ENCODE results near the gene SLC9A9.
"Not testable (repeated sequence)": the region's sequence is repeated elsewhere in the genome, so short reads cannot be mapped to it uniquely, and the experiment has no call there.

Gene SLC9A9

DNA sequence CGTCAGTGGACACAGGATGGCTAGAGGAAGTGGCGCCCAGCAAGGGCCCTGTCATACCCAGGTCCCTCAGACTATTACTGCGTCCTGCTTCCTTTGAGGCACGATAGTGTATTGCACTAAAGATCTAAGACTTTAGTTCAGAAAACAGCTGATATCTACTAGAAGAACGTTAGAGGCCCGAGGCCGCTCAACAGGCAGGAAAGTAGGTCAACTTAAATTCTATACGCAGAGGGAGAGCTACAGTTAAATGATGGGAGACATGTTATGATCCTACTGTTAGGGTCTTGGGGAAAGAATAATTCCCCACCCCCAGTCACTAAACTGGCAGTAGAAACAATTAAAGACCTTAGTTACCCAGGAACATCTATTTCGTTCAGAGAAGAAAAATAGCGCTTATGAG, 410.9 kb downstream of the SLC9A9 start:
- no peak for DNase-seq

DNA sequence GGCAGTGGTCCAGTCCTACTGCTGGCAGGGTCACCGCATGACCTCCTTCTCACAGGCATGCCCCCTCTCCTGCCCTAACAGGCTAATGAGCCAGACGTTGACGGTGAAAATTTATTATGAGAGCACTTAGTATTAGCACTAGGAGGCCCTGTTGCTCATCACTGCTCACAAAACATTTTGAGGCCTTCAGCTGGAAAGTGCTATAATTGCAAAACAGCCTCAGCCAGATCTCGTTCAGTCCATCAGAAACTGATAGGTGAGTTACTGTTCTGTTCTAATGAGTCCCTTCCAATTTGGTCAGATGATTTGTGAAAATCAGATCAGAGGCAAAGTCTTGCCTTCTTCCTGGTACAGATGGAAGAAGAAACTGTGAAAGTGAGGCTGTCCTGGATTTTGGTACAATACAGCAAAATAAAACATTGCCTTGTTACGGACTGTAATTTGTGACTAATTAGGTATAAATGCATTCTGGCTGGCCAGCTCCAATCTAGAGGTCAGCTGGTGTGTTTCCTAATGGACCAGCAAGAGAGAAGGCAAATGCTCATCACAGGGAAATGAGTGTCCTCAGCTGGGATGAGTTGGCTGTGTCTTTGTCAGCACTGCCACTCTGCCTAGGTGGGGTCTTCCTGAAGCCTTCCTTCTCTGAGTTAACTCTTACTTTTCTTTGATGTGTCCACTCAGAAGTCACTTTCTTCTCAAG, 411.9 kb downstream of the SLC9A9 start:
- no peak for DNase-seq

DNA sequence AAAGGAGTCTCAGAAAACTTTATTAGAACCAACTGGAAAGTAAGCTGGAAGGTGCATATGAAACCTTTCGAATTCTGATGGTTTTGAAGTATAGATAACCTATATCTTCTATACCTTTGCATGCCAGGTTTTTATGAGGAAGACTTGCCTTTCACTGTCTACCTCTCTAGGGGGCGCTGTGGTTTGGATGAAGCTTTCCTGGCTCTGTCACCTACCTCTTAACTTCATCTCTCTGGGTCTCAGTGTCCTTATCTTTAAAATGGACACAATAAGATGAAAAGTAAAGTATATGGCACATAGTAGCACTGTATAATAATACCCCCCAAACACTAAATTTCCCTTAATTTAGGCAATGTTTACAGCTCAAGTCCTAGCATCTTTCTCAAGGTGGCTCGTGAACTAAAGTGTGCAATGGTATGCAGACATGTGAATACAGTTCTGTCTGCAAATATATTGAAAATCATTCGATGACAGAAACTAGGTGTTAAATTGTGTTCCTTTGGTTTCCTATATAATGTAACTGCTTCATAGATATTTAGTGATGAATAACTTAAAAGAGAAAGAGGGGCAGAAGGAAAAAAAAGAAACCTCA, 414.4 kb downstream of the SLC9A9 start:
- DNase-seq = no peak

DNA sequence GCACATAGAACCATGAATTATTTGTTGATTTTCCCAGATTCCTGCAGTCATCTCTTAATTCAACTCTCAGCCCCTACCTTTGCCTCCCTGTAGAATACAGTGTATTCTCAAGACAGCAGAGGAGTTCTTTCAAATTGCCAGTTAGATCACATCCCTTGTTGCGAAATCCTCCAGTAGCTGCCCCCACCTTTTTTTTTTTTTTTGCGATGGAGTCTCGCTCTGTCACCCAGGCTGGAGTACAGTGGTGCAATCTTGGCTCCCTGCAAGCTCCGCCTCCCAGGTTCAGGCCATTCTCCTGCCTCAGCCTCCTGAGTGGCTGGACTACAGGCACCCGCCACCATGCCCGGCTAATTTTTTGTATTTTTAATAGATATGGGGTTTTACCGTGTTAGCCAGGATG, 417.0 kb downstream of the SLC9A9 start:
- DNase-seq = not testable (repeated sequence)

DNA sequence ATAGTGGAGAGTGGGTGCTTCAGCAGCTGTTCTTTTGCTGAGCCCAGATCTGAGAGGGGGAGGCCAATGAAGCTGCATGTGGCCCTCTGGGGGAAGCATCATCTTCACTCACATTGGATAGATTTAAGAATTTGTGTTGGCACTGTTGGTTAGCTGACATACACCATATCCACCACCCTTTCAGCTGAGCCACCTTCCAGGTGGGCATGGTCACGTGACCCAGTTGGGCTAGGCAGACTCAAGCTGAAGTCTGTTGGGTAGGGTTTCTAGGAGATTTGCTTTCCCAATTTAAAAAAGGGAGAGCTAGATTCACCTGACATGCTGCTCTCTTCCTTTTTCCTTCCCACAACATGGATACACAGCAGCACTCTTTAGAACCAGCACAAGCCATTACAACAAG, 417.7 kb downstream of the SLC9A9 start:
- DNase-seq = no peak

DNA sequence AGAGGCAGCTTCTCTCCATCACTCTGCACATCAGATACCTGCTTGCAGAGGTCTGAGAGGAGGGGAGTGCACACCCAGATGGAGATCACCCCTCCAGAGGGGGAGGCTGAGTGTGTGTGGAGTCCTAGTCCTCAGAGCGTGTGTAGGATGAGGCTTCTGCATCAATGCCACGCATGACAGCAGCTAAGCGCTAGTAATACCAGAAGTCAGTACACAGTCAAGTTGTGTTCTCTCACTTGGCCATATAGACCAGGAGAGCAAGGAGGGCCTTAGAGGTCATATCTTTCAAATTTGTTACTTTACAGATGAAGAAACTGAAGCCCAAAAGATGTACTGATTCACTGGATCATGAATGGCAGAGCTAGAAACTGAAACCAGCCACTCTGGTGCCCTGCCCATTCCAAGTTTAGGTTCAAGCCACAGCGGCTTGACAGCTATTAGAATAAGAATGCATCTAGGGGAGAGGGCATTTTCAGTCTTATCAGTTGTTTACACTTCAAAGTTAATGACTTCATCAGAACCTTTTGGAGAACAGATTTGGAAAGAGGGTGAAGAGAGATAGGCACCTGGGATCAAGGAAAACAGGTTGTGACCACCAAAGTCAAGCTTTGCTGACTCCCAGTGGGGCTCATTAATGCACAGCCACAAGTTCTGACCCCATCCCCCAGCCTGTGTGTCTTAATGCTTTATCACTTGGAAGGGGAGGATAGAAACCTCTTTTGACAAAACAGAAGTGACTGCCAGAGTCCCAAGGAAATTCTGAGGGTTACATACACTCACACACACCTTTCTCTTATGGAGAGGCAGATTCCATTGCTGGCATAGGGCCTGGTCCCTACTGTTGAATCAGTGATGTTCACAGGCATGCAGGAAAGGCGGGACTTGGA, 418.4 kb downstream of the SLC9A9 start:
- DNase-seq = no peak

DNA sequence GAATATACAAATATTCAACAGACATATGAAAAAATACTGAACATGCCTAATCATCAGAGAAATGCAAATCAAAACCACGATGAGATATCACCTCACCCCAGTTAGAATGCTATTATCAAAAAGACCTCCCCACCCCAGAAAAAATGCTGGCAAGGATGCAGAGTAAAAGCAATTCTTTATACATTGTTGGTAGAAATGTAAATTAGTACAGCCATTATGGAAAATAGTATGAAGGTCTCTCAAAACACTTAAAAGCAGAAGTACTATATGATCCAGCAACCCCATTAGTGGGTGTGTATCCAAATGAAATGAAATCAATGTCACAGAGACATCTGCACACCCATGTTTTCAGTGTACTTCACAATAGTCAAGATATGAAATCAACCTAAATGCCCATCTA, 420.0 kb downstream of the SLC9A9 start:
- DNase-seq = no peak

DNA sequence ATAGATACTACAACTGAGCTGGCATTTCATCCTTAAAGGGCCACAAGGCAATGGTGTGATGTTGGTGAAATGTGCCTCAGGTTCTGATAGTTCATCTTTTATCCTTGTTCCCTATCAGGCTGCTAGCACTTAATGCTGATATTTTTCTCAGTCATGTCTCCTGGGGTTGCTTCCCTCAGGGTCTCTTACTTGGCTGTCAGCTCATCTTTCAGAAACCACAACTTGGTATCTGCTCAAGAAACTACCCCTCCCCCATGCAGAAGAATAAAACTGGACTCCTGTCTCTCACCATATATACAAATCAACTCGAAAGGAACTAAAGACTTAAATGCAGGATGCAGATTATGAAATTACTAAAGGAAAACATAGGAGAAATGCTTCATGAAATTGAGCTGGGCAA, 420.6 kb downstream of the SLC9A9 start:
- DNase-seq = no peak

DNA sequence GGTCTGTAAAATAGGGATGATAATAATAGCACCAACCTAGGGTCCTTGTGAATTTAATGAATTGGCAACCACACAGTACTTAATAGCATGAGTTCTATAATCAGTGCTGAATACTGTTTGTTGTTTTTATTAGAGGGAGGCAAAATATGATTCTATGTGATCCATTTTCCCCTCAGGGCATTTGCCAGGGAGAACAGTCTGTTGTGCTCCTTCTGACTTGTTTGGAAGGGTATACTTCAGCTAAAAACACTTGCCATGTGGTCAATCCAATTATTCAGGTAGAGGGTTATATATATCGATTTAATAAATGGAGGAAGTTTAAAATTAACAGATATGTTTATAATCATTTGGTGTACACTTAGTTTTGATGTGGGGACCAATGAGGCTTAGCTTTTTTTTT, 423.4 kb downstream of the SLC9A9 start:
- no peak for DNase-seq

DNA sequence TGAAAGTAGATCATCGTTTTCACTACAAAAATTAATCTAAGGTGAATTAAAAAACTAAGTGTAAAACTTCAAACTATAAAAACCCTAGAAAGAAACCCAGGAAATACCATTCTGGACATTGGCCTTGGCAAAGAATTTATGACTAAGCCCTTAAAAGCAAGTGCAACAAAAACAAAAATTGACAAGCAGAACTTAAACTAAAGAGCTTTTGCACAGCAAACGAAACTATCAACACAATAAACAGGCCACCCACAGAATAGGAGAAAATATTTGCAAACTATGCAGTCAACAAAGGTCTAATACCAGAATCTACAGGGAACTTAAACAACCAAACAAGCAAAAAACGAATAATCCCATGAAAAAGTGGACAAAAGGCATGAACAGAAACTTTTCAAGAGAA, 426.7 kb downstream of the SLC9A9 start:
- no peak for DNase-seq

DNA sequence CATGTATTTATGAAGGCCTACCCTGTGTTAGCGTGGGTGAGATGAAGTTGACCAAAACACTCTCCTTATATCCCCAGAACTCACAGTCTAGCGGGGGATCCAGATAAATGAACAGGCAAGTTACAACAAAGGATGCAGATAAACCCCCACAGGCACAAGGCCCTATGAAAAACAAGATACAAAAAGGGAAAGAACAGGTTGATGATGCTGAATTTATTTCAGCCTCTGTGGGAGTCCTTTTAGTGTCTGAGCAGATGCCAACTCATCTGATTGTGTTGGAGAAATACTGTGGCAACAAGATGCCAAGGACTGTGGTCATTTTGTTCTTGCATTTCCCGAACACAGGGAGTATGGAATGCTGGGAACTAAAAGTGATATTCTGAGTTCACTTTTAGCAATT, 428.7 kb downstream of the SLC9A9 start:
- DNase-seq = no peak

DNA sequence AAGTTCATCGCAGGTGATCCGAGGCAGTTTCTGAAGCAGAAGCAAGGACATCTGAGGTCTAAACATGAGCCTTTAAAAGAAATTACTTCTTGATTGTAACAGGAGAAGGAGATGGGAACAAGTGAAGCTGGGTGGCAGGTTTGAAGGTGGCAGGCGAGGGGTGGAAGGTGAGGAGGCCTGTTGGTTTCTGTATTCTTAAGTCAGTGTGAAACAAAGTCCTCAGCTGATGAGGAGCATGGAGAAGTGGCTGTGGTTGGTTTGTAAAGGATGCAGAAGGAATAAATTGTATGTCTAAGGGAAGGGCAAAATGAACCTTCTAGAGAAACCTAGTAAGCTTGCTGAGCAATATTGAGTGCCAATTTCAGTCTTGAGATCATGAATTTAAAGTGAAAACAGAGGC, 429.9 kb downstream of the SLC9A9 start:
- no peak for DNase-seq

DNA sequence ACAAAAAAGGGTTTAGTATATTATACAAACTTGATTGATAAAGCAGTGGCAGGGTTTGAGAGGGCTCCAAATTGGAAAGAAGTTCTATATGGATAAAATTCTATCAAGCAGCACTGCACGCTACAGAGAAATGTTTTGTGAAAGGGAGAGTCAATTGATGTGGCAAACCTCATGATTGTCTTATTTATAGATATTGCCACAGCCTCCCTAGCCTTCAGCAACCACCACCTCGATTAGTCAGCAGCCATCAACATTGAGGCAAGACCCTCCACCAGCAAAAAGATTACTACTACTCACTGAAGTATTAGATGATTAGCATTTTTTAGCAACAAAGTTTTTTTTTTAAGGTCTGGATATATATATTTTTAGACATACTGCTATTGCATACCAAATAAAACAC, 432.0 kb downstream of the SLC9A9 start:
- DNase-seq = no peak

DNA sequence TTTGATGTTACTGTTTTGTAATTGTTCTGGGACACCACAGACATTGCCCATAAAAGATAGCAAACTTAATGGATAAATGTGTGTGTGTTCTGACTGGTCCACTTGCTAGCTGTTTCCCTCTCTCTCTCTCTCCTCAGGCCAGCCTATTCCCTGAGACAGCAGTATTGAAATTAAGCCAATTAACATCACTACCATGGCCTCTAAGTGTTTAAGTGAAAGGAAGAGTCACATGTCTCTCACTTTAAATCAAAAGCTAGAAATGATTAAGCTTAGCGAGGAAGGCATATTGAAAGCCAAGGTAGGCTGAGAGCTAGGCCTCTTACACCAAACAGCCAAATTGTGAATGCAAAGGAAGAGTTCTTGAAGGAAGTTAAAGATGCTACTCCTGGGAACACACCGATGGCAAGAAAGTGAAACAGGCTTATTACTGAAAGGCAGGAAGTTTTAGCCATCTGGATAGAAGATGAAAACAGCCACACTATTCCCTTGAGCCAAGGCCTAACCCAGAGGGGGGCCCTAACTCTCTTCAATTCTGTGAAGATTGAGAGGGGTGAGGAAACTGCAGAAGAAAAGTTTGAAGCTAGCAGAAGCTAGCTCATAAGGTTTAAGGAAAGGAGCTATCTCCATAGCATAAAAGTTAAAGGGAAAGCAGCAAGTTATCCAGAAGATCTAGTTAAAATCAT, 433.6 kb downstream of the SLC9A9 start:
- no peak for DNase-seq

DNA sequence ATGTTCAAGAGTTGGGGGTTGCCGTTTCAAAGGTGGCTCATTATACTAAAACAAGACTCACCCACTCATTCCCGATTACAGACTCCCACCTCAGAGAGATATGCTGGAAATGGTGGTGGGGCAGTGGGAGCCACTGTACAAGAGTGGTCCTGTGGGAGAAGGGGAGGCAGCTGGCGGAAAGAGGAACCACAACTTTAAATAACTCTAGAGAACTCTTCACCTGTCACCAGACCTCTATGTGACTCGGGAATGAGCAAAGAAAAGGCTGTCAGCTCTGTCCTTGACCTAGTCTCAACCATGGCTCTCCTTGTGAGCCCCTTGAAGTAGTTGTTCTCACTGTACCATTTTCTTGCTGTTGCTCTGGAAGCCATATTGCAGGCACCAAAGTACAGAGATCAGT, 434.9 kb downstream of the SLC9A9 start:
- no peak for DNase-seq

DNA sequence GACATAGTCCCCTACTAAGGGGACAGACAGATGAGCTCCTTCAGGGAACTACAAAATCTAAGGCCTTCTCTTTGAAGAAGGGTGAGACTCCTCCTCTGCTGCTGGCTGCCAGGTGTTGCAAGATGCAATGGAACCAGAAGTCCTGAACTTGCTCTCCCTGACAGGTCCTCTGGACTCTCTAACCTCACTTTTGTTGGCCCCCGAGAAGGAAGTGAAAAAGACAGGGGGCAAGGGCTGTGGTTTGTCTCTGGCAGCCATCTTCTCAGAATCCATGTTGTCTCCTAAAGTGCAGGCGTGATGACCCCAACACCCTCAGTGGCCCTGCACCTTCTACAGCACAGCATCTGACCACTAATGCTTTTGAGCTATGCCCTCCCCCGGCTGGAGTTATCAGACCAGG, 436.2 kb downstream of the SLC9A9 start:
- no peak for DNase-seq

DNA sequence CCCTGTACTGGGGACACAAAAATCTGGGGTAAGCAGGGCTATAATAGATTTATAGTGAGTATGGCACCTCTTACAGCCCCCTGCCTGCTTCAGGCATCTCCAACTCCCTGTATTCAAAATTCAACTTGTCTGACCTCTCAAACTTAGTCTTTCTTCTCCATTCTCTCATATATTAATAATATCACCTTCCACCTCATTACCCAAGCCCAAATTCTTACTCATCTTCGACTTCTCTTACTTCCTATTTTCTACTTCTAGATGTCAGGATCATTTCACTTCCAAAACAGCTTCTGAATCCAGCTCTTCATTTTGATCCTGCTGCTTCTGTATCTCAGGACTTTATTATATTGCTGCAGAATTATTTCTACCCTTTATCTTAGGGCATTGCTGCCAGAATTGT, 438.0 kb downstream of the SLC9A9 start:
- no peak for DNase-seq

DNA sequence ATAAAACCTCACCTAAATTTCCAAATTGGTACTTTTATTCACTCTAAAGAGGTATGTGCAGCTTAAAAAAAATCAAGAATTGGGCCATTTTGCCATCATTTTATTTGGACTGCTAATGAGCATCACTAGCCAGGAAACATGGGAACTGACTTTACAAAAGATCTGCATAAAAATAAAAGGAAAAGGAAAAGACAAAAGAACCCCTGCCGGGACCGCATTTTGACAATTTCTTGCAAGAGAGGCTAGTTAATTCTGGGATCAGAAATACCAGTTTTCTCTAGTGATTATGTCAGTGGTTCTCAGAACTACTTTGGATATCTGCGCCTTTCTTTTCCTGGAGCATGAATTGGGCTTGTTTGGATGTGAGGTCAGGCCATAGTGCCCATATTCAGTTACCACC, 439.5 kb downstream of the SLC9A9 start:
- no peak for DNase-seq

DNA sequence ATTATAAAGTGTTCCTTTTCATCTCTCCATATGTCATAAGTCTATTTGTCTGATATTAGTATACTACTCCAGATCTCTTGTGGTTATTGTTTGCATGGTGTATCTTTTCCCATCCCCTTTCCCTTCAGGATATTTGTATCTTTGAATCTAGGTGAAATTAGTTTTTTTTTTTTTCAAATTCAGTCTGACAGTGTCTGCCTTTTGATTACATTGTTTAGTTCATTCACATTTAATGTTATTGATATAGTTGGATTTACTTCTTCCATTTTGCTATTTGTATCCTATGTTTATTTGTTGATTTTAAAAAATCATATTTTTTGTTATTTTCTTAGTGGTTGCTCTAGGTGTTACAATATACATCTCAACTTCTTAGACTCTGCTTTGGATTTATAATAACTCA, 445.7 kb downstream of the SLC9A9 start:
- DNase-seq = no peak

DNA sequence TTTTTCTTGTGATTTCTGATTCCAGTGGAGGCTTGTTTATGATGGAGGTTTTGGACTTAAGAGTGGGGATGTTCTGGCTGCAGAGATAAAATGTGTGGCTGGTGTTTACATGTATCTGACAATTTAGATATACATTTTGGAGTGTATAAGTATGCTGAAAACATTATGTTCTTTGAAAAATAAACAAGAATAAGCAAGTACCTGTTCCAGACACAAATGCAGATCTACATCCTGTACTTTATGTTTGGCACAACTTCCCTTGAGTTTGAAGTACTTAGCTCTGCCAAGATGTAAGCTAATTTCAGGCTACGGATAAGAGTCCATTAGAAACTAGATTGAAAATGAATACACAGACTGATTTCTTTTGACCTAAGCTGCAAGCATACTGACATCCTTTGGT, 451.5 kb downstream of the SLC9A9 start:
- DNase-seq = no peak

DNA sequence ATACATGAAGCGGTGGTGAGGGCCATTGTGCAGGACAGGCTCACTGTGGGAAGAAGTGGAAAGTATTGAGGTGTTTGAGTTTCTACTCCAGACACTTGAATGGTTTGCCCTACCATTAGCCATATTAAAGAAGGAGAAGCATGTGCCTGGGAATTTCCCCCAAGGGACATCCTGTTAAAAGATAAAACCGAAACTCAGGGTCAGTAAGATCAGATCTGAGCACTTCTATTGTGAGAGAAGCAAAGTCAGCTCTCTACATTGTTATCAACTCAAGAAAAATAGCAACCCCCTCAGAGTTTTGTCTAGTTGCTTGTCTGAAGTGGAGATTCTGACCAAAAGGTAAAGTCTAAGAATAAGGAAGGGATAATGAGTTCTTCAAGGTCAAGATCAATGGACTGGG, 458.9 kb downstream of the SLC9A9 start:
- DNase-seq = no peak

DNA sequence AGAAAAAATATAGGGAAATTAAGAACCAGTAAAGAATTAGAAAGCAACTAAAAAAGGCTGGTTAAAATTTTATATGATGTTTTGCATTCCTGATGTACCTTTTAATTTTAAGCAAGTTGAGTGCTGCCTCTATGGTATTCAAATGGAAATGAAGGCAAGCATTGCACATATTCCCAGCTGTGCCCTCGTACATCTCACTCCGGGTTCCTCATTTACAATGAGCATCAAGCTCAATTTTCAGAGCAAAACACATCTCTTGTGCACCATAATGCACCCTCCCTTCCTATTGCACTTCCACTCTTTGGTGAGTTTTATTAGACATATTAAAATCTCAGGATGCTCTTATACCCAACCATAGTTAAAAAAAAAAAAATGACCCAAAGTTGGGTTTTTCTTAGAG, 460.8 kb downstream of the SLC9A9 start:
- DNase-seq = no peak

DNA sequence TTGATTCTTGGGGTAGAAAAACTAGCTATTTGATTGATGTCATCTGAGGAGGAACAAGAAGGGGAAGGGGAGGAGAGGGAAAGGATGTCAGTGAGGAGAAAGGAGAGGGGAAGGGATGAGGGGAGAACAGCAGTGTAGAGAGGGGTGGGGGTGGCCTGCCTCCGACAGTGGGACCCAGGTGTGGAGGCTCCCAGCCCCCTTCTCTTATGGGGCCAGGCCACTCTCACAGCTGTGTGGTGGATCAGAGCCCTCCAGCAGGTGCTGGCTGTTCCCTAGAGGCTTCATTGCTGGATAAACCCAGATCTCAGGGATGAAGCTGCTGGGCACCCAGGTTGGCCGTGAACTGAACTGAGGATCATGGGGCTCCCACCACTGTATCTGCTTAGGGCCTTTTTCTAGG, 464.2 kb downstream of the SLC9A9 start:
- no peak for DNase-seq

DNA sequence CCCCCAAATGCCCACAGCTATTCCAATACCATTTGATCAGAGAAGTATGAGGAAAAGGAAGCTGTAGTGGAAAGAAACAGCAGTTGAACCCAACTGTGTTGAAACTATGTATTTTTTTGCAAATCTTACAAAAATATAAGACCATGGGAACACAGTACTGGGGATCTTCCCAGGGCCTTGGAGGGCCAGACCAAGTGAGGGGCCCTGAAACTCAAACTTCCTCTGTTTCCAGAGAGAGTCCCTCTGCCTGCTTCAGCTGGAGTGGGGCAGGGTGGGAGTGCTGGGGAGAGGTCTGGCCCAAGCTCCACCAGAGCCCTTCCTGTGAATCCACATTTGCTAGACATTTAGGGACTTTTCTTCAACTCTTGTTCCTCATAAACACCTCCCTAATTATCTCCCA, 464.8 kb downstream of the SLC9A9 start:
- no peak for DNase-seq
